Fibroblast of lung (primary cell): ENCODE measurements around the gene MGAT5. TPM values are rescaled to one million over a fixed set of nuclear protein-coding genes. Genes with fewer than 3 reads are reported as not detected.

ENCODE experiments used
- DNase-seq, 2 donors: peaks; one replicate each; pipeline versions ENCODE4 v3.0.0 to v3.0.0-alpha.2; 2010; ENCODE audit warnings: low read depth in 2 of 2
- H2AFZ ChIP-seq: 2 replicates; pipeline ENCODE4 v1.5.1; 2012; ENCODE audit warnings: low read length, control low read depth, inconsistent platforms
- H3K27ac ChIP-seq: 2 replicates; pipeline ENCODE4 v1.5.1; 2011; ENCODE audit warnings: low read length, control low read depth; ENCODE audit not compliant: insufficient read depth
- H3K27me3 ChIP-seq: 2 replicates; pipeline ENCODE4 v1.5.1; 2011; ENCODE audit warnings: mild to moderate bottlenecking, low read length; ENCODE audit not compliant: control insufficient read depth, insufficient read depth
- H3K36me3 ChIP-seq: 2 replicates; pipeline ENCODE4 v1.5.1; 2011; ENCODE audit warnings: low read length; ENCODE audit not compliant: control insufficient read depth, insufficient read depth
- H3K4me1 ChIP-seq: 2 replicates; pipeline ENCODE4 v1.5.1; 2011; ENCODE audit warnings: low read length; ENCODE audit not compliant: control insufficient read depth, insufficient read depth; ENCODE audit errors: extremely low read depth
- H3K4me2 ChIP-seq: 2 replicates; pipeline ENCODE4 v1.5.1; 2011; ENCODE audit warnings: low read length, control low read depth; ENCODE audit not compliant: insufficient read depth; ENCODE audit errors: extremely low read depth
- H3K4me3 ChIP-seq, 4 experiments: fragments of 200-600 bp in 1 of 4; sonication (generic) in 1 of 4; replicated peaks in 1 of 4; 2 replicates each; pipeline ENCODE4 v1.5.1; 2011 to 2016; ENCODE audit warnings: low read length in 4 of 4, low read depth in 3 of 4, mild to moderate bottlenecking in 3 of 4, control low read depth in 2 of 4, inconsistent platforms in 1 of 4, mixed read lengths in 1 of 4; ENCODE audit not compliant: insufficient read depth in 1 of 4; ENCODE audit errors: control extremely low read depth in 1 of 4
- H3K79me2 ChIP-seq: 2 replicates; pipeline ENCODE4 v1.5.1; 2012; ENCODE audit warnings: mild to moderate bottlenecking, low read length, inconsistent platforms; ENCODE audit not compliant: control insufficient read depth, insufficient read depth
- H3K9ac ChIP-seq: 2 replicates; pipeline ENCODE4 v1.5.1; 2011; ENCODE audit warnings: mild to moderate bottlenecking, low read length, control low read depth; ENCODE audit not compliant: insufficient read depth
- H3K9me3 ChIP-seq: 2 replicates; pipeline ENCODE4 v1.5.1; 2012; ENCODE audit warnings: low read depth, low read length; ENCODE audit not compliant: control insufficient read depth, insufficient read depth
- H4K20me1 ChIP-seq: 2 replicates; pipeline ENCODE4 v1.5.1; 2011; ENCODE audit warnings: low read length; ENCODE audit not compliant: control insufficient read depth, insufficient read depth; ENCODE audit errors: extremely low read depth
- CTCF ChIP-seq, 2 donors: IDR thresholded peaks in 1 of 2; conservative IDR thresholded peaks in 1 of 2; 1 replicate in 1 of 2; 2 replicates in 1 of 2; pipeline ENCODE4 v1.5.1; 2011 to 2012; ENCODE audit warnings: low read length in 2 of 2, control low read depth in 1 of 2, inconsistent platforms in 1 of 2, low read depth in 1 of 2, mild to moderate bottlenecking in 1 of 2
- EZH2 ChIP-seq: IDR thresholded peaks from 2 replicates; pipeline ENCODE4 v1.5.1; 2012; ENCODE audit warnings: low read length, control low read depth, mild to moderate bottlenecking; ENCODE audit errors: missing control alignments
- polyA plus RNA-seq, 2 donors: library from polyadenylated mRNA; depleted of rRNA in 1 of 2; stranded (reverse) in 1 of 2; unstranded in 1 of 2; fragments of >200 nt; gene quantifications; 2 replicates each; pipeline ENCODE4 v1.2.1, GENCODE V29; 2011 to 2012; ENCODE audit warnings: missing spikeins in 1 of 2
- total RNA-seq: library from RNA; depleted of rRNA; stranded (reverse); fragments of >200 nt; gene quantifications from 2 replicates; pipeline ENCODE4 v1.2.1, GENCODE V29; 2014

The MGAT5 gene
- total and polyA plus RNA-seq, 2 donors (not counting 1 experiment from before 2014, with no cell fraction given) = 270 to 301 TPM

- no peaks in the 10 kb centered on the region for H3K27me3 ChIP-seq
- no peaks in the 10 kb centered on the region for H4K20me1 ChIP-seq
- H3K27ac ChIP-seq = peak overlapping the region; percentile 1
- no peaks in the 10 kb centered on the region for H3K79me2 ChIP-seq
- H3K4me2 ChIP-seq = no peak overlapping the region
- peaks cover 2% of the 10 kb centered on the region for H3K36me3 ChIP-seq
- no peak overlapping the region for H2AFZ ChIP-seq
- TF ChIP-seq CTCF (conservative IDR thresholded peaks at IDR 0.05 in 1 of 2, IDR thresholded peaks at IDR 0.05 in 1 of 2; ENCODE audit: low read depth in 1 of 2, low read length in 2 of 2) (no peak), EZH2 (no peak)
- DNase-seq = no peak
- no peak overlapping the region for H3K9ac ChIP-seq
- H3K4me1 ChIP-seq = peaks cover 35% of the 10 kb centered on the region
- no peak overlapping the region for H3K4me3 ChIP-seq
- H3K9me3 ChIP-seq = no peaks in the 10 kb centered on the region
These were observed 117.0 kb downstream of the MGAT5 start for GRCh38 chr2:134370655-134371445.

GRCh38 chr2:134372141-134372540 is 118.3 kb downstream of the MGAT5 start:
- TF ChIP-seq EZH2 (no peak), CTCF (conservative IDR thresholded peaks at IDR 0.05 in 1 of 2, IDR thresholded peaks at IDR 0.05 in 1 of 2; ENCODE audit: low read depth in 1 of 2, low read length in 2 of 2) (no peak)
- DNase-seq = peak in 1 of 2 donors; percentile 89
- H3K36me3 ChIP-seq = peaks cover 2% of the 10 kb centered on the region
- H3K4me3 ChIP-seq = no peak overlapping the region
- H2AFZ ChIP-seq = no peak overlapping the region
- H3K4me1 ChIP-seq = peaks cover 35% of the 10 kb centered on the region
- peak overlapping the region; percentile 1 for H3K4me2 ChIP-seq
- no peaks in the 10 kb centered on the region for H3K27me3 ChIP-seq
- no peaks in the 10 kb centered on the region for H3K79me2 ChIP-seq
- no peak overlapping the region for H3K9ac ChIP-seq
- no peaks in the 10 kb centered on the region for H4K20me1 ChIP-seq
- no peaks in the 10 kb centered on the region for H3K9me3 ChIP-seq
- peak overlapping the region; percentile 67 for H3K27ac ChIP-seq

GRCh38 chr2:134372611-134373131 is 118.8 kb downstream of the MGAT5 start:
- H2AFZ ChIP-seq = no peak overlapping the region
- peak; percentile 91 to 94 for DNase-seq
- H3K79me2 ChIP-seq = no peaks in the 10 kb centered on the region
- H3K9ac ChIP-seq = no peak overlapping the region
- no peaks in the 10 kb centered on the region for H3K9me3 ChIP-seq
- H3K4me1 ChIP-seq = peaks cover 32% of the 10 kb centered on the region
- H3K36me3 ChIP-seq = peaks cover 2% of the 10 kb centered on the region
- H3K4me3 ChIP-seq = no peak overlapping the region
- H3K27me3 ChIP-seq = no peaks in the 10 kb centered on the region
- no peak for TF ChIP-seq EZH2
- TF ChIP-seq CTCF (conservative IDR thresholded peaks at IDR 0.05 in 1 of 2, IDR thresholded peaks at IDR 0.05 in 1 of 2; ENCODE audit: low read depth in 1 of 2, low read length in 2 of 2) = no peak
- peak overlapping the region; percentile 67 for H3K27ac ChIP-seq
- no peaks in the 10 kb centered on the region for H4K20me1 ChIP-seq
- peak overlapping the region; percentile 1 for H3K4me2 ChIP-seq
